HepG2 (cell line): ENCODE measurements around the gene BICDL2. TPM values are rescaled to one million over a fixed set of nuclear protein-coding genes. Genes with fewer than 3 reads are reported as not detected.

Experiments
- AKAP8 ChIP-seq: sonication (generic); formaldehyde crosslinking; IDR thresholded peaks from 2 replicates; pipeline ENCODE4 v1.5.1; 2020; ENCODE audit warnings: mild to moderate bottlenecking, missing genetic modification reagents
- BATF2 ChIP-seq: sonication (generic); formaldehyde crosslinking; IDR thresholded peaks from 2 replicates; pipeline ENCODE4 v1.8.0; 2022; ENCODE audit warnings: mild to moderate bottlenecking, missing genetic modification reagents, moderate library complexity
- GABPA ChIP-seq, 2 experiments: IDR thresholded peaks; 2 replicates each; pipeline ENCODE4 v1.6.1; 2011 to 2016; ENCODE audit warnings: low read depth in 2 of 2, low read length in 1 of 2, missing biosample characterization in 1 of 2, missing genetic modification characterization in 1 of 2
- KAT7 ChIP-seq: IDR thresholded peaks from 2 replicates; pipeline ENCODE4 v1.6.1; 2018; ENCODE audit warnings: borderline replicate concordance, missing compliant biosample characterization
- PHF21A ChIP-seq: sonication (generic); formaldehyde crosslinking; IDR thresholded peaks from 2 replicates; pipeline ENCODE4 v1.5.0; 2020; ENCODE audit warnings: mild to moderate bottlenecking, missing genetic modification reagents
- PLRG1 ChIP-seq: fragments of 450-650 bp; conservative IDR thresholded peaks from 2 replicates; pipeline ENCODE4 v1.6.1; 2016
- RERE ChIP-seq: IDR thresholded peaks from 2 replicates; pipeline ENCODE4 v1.6.1; 2016; ENCODE audit warnings: low read depth, missing genetic modification reagents, missing compliant biosample characterization
- SKI ChIP-seq: fragments of 450-650 bp; IDR thresholded peaks from one replicate; pipeline ENCODE4 v1.6.1; 2018; ENCODE audit warnings: mild to moderate bottlenecking; ENCODE audit not compliant: partially characterized antibody
- ZHX2 ChIP-seq, 2 experiments: sonication (generic) in 1 of 2; formaldehyde crosslinking in 1 of 2; IDR thresholded peaks; 2 replicates each; pipeline versions ENCODE4 v1.6.1 to v1.9.0; 2014 to 2022; ENCODE audit warnings: antibody characterized with exemption in 1 of 2, borderline replicate concordance in 1 of 2, inconsistent platforms in 1 of 2, low read depth in 1 of 2, missing genetic modification reagents in 1 of 2
- ZNF510 ChIP-seq: sonication (generic); formaldehyde crosslinking; IDR thresholded peaks from 2 replicates; pipeline ENCODE4 v1.4.0; 2020; ENCODE audit warnings: low read depth, mild to moderate bottlenecking, missing genetic modification reagents
- ZNF567 ChIP-seq: sonication (generic); formaldehyde crosslinking; IDR thresholded peaks from 2 replicates; pipeline ENCODE4 v1.8.1; 2023; ENCODE audit warnings: mild to moderate bottlenecking, missing genetic modification reagents, borderline replicate concordance
- ZNF782 ChIP-seq: sonication (generic); formaldehyde crosslinking; IDR thresholded peaks from 2 replicates; pipeline ENCODE4 v1.4.0; 2020; ENCODE audit warnings: missing genetic modification reagents, mild to moderate bottlenecking, borderline replicate concordance
- ZSCAN20 ChIP-seq: sonication (generic); formaldehyde crosslinking; IDR thresholded peaks from 2 replicates; pipeline ENCODE4 v1.4.0; 2020; ENCODE audit warnings: missing genetic modification reagents, mild to moderate bottlenecking, borderline replicate concordance
- polyA plus RNA-seq, 8 experiments: library from polyadenylated mRNA; depleted of rRNA in 3 of 8; stranded (reverse) in 7 of 8; unstranded in 1 of 8; fragments of >200 nt; fragmentation: Illumina TruSeq in 4 of 8; extraction: Trizol in 4 of 8; gene quantifications; 2 replicates each; pipeline versions ENCODE4 v1.2.1 to v1.2.3, GENCODE V29; 2011 to 2016; ENCODE audit warnings: low read depth in 4 of 8, missing spikeins in 1 of 8, mixed read lengths in 1 of 8; ENCODE audit not compliant: insufficient read depth in 1 of 8
- total RNA-seq, 5 experiments: library from RNA; depleted of rRNA; stranded (reverse); fragments of >200 nt; fragmentation: Illumina TruSeq; extraction: Trizol; gene quantifications; 2 replicates each; pipeline ENCODE4 v1.2.3, GENCODE V29; 2016; ENCODE audit warnings: low read depth in 1 of 5

Gene BICDL2
- total and polyA plus RNA-seq, 2 of the 13 experiments (the other 11 are each of a cell fraction or from before 2014, with no cell fraction given), result 0.12 TPM; not detected in 1

GRCh38 chr16:3023669-3024478, 12.9 kb downstream of the BICDL2 start, which contains the start of the genes HCFC1R1 and THOC6 (continued):
- TF ChIP-seq RERE (CRISPR knock-in tag) (0 out of 2 replicates have a peak, but pooled peaks have one; percentile 13), BATF2 (no peak), ZNF510 (0 out of 2 replicates have a peak, but pooled peaks have one; percentile 53), ZNF782 (0 out of 2 replicates have a peak, but pooled peaks have one; percentile 64), PHF21A (CRISPR knock-in tag) (no peak), ZNF567 (peak; percentile 91; the same call in 1 of the 2 replicates), ZHX2 (IDR thresholded peaks at IDR 0.05; ENCODE audit: low read depth) (peak; percentile 75; the same call in 1 of the 2 replicates), ZHX2 (CRISPR knock-in tag; IDR thresholded peaks at IDR 0.05; ENCODE audit: borderline replicate concordance) (no peak), ZSCAN20 (CRISPR knock-in tag) (no peak), GABPA (IDR thresholded peaks at IDR 0.05; ENCODE audit: low read depth, low read length) (peak; percentile 59), GABPA (CRISPR knock-in tag; IDR thresholded peaks at IDR 0.05; ENCODE audit: low read depth) (peak; percentile 89), KAT7 (CRISPR knock-in tag) (no peak), SKI (peak; percentile 45), AKAP8 (CRISPR knock-in tag) (peak; percentile 87), PLRG1 (no peak)
